Astrocyte (in vitro differentiated cells and primary cell): ENCODE results near the gene CALML5. TPM values are rescaled to one million over a fixed set of nuclear protein-coding genes. Genes with fewer than 3 reads are reported as not detected.

Experiments used
- total RNA-seq: library from RNA; stranded (reverse); gene quantifications from 2 replicates; pipeline ENCODE4 v1.2.1, GENCODE V29; 2021

CALML5 gene
- total RNA-seq, 1 donor from 2014 or later = not detected

Other genes starting within 250 kb of the CALML5 start
- not detected in 2 replicates for gene UCN3, start 134.6 kb downstream of the CALML5 start, total RNA-seq
- gene TUBAL3, start 94.7 kb downstream of the CALML5 start, total RNA-seq = not detected in 2 replicates
- gene NET1, start 87.0 kb downstream of the CALML5 start, total RNA-seq = 31.5 and 43.5 TPM in 2 replicates
- gene CALML3, start 25.4 kb upstream of the CALML5 start, total RNA-seq = not detected in 2 replicates
- gene ASB13, start 167.0 kb upstream of the CALML5 start, total RNA-seq = 4.7 and 4.8 TPM in 2 replicates
- gene TASOR2, start 185.3 kb upstream of the CALML5 start, total RNA-seq = 76.2 and 87.2 TPM in 2 replicates